ENCODE results near the gene RPL21. TPM values are rescaled to one million over a fixed set of nuclear protein-coding genes. Genes with fewer than 3 reads are reported as not detected.

Gene RPL21
- total RNA-seq, 4 donors from 2014 or later = 398 to 1,284 (median 964) TPM

GRCh38 chr13:27270594-27271520, 19.5 kb downstream of the RPL21 start, which contains the start of gene RASL11A:
Gene RASL11A (plus strand): TSS chr13:27270830. CDS start chr13:27270945, 115 bp downstream.
- no peaks in the 10 kb centered on the region for H3K9me3 ChIP-seq
- intact Hi-C loops (cut with DNase I) = loop anchor here (10.0 kb wide), 1 partner anchor 286 kb away; no protein-coding TSS in a partner anchor

GRCh38 chr13:27271570-27272096, 20.3 kb downstream of the RPL21 start:
- intact Hi-C loops (cut with DNase I) = loop anchor here (10.0 kb wide), 1 partner anchor 287 kb away; no protein-coding TSS in a partner anchor
- Histone ChIP-seq H3K9me3 (no peaks in the 10 kb centered on the region), H3K27ac (peak overlapping the region; percentile 89 to 95 (median 91)), H3K4me3 (peak overlapping the region; percentile 69 to 85 (median 74)), H3K4me1 (peaks cover 10 to 76% (median 15%) of the 10 kb centered on the region in 3 donors), H3K36me3 (peaks cover 0 to 8% (median 0%) of the 10 kb centered on the region in 3 donors), H3K27me3 (no peaks in the 10 kb centered on the region)
- WGBS, 2 donors = 19 to 32% methylated on average over 5 to 6 of the region's 15 CpGs
- DNase-seq = no peak
- TF ChIP-seq CTCF (IDR thresholded peaks at IDR 0.05) (no peak), POLR2A (IDR thresholded peaks at IDR 0.05) (no peak)

More at GRCh38 chr13:27270594-27271520, 19.5 kb downstream of the RPL21 start, which contains the start of gene RASL11A:
- no peaks in the 10 kb centered on the region for H3K27me3 ChIP-seq
- TF ChIP-seq POLR2A (IDR thresholded peaks at IDR 0.05) = peak in 2 of 4 donors; percentile 90 to 96
- peak; percentile 79 to 97 (median 94) for TF ChIP-seq CTCF (IDR thresholded peaks at IDR 0.05)
- DNase-seq = peak; percentile 17
- peaks cover 0 to 8% (median 0%) of the 10 kb centered on the region in 3 donors for H3K36me3 ChIP-seq
- H3K4me1 ChIP-seq = peaks cover 10 to 78% (median 15%) of the 10 kb centered on the region in 3 donors
- H3K4me3 ChIP-seq = peak within 1 kb of the TSS; percentile 69 to 85 (median 74)
- WGBS, 2 donors = 1 to 4% methylated on average over 13 to 29 of the region's 99 CpGs
- peak within 1 kb of the TSS; percentile 89 to 95 (median 91) for H3K27ac ChIP-seq

GRCh38 chr13:27273658-27274425, 22.5 kb downstream of the RPL21 start:
- no peak for DNase-seq
- Histone ChIP-seq H3K36me3 (peaks cover 0 to 8% (median 0%) of the 10 kb centered on the region in 3 donors), H3K27ac (peak overlapping the region in 3 of 4 donors; percentile 81 to 91 (median 89)), H3K9me3 (no peaks in the 10 kb centered on the region), H3K4me1 (peaks cover 10 to 64% (median 11%) of the 10 kb centered on the region in 3 donors), H3K27me3 (no peaks in the 10 kb centered on the region), H3K4me3 (peak overlapping the region in 2 of 4 donors; percentile 9 to 69)
- TF ChIP-seq POLR2A (IDR thresholded peaks at IDR 0.05) (no peak), CTCF (IDR thresholded peaks at IDR 0.05) (no peak)
- intact Hi-C loops (cut with DNase I) = loop anchor here (10.0 kb wide), 1 partner anchor 289 kb away; no protein-coding TSS in a partner anchor
- 66 to 73% methylated on average over 4 of the region's 4 CpGs for WGBS, 2 donors

- peaks cover 0 to 8% (median 0%) of the 10 kb centered on the region in 3 donors for H3K36me3 ChIP-seq
- WGBS, 2 donors = 37 to 57% methylated on average over 1 of the region's 1 CpG
- no peaks in the 10 kb centered on the region for H3K9me3 ChIP-seq
- no peaks in the 10 kb centered on the region for H3K27me3 ChIP-seq
- peaks cover 8 to 57% (median 8%) of the 10 kb centered on the region in 3 donors for H3K4me1 ChIP-seq
- peak overlapping the region in 3 of 4 donors; percentile 54 to 81 (median 74) for H3K27ac ChIP-seq
- intact Hi-C loops (cut with DNase I) = loop anchor here (10.0 kb wide), 1 partner anchor 290 kb away; no protein-coding TSS in a partner anchor
- H3K4me3 ChIP-seq = no peak overlapping the region
- no peak for DNase-seq
- TF ChIP-seq POLR2A (IDR thresholded peaks at IDR 0.05) (no peak), CTCF (IDR thresholded peaks at IDR 0.05) (no peak)
These were observed 23.3 kb downstream of the RPL21 start for GRCh38 chr13:27274631-27275030.
